Gastrocnemius medialis (tissue), 4 donors: ENCODE measurements around the gene LSS.
"Not testable (repeated sequence)": the region's sequence is repeated elsewhere in the genome, so short reads cannot be mapped to it uniquely, and the experiment has no call there.

Source experiments
- POLR2A ChIP-seq, 2 donors: fragments of 450-650 bp; IDR thresholded peaks; one replicate each; pipeline ENCODE4 v1.6.1; 2017; ENCODE audit warnings: antibody characterized with exemption in 2 of 2, mild to moderate bottlenecking in 2 of 2, moderate library complexity in 2 of 2
- TF ChIP-seq, protein P1 (sequence below), 5 experiments: fragments of 450-650 bp in 3 of 5; fragments of 200-600 bp in 2 of 5; sonication (generic) in 2 of 5; IDR thresholded peaks in 4 of 5; conservative IDR thresholded peaks in 1 of 5; 1 replicate in 4 of 5; 2 replicates in 1 of 5; pipeline ENCODE4 v1.5.1; 2016 to 2019; ENCODE audit warnings: antibody characterized with exemption in 5 of 5, mild to moderate bottlenecking in 3 of 5, moderate library complexity in 3 of 5

DNA sequence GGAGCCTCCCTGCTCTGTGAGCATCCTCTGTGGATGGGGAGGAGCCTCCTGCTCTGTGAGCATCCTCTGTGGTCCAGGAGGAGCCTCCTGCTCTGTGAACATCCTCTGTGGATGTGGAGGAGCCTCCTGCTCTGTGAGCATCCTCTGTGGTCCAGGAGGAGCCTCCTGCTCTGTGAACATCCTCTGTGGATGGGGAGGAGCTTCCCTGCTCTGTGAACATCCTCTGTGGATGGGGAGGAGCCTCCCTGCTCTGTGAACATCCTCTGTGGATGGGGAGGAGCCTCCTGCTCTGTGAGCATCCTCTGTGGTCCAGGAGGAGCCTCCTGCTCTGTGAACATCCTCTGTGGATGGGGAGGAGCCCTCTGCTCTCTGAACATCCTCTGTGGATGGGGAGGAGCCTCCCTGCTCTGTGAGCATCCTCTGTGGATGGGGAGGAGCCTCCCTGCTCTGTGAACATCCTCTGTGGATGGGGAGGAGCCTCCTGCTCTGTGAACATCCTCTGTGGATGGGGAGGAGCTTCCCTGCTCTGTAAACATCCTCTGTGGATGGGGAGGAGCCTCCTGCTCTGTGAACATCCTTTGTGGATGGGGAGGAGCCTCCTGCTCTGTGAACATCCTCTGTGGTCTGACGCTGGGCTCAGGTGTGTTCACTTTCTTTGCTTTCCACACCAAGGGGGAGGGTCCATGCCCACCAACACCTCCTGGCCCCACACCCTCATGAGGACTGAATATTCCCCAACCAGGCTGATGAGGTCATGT, 58.0 kb downstream of the LSS start:
- TF ChIP-seq, protein P1, sequence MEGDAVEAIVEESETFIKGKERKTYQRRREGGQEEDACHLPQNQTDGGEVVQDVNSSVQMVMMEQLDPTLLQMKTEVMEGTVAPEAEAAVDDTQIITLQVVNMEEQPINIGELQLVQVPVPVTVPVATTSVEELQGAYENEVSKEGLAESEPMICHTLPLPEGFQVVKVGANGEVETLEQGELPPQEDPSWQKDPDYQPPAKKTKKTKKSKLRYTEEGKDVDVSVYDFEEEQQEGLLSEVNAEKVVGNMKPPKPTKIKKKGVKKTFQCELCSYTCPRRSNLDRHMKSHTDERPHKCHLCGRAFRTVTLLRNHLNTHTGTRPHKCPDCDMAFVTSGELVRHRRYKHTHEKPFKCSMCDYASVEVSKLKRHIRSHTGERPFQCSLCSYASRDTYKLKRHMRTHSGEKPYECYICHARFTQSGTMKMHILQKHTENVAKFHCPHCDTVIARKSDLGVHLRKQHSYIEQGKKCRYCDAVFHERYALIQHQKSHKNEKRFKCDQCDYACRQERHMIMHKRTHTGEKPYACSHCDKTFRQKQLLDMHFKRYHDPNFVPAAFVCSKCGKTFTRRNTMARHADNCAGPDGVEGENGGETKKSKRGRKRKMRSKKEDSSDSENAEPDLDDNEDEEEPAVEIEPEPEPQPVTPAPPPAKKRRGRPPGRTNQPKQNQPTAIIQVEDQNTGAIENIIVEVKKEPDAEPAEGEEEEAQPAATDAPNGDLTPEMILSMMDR (IDR thresholded peaks at IDR 0.05 in 4 of 5, conservative IDR thresholded peaks at IDR 0.05 in 1 of 5) = not testable (repeated sequence)
- TF ChIP-seq POLR2A (IDR thresholded peaks at IDR 0.05) = not testable (repeated sequence)
